K562 (cell line): ENCODE measurements around the gene IMP4. TPM values are rescaled to one million over a fixed set of nuclear protein-coding genes. Genes with fewer than 3 reads are reported as not detected.
A peak's percentile ranks its signal among the peaks of the same experiment; 100 is the strongest.

Source experiments
- ATAC-seq: fragments of 200-7000 bp; cut with Tn5 transposase; 3 replicates; pipeline ENCODE4 v1.9.1; 2020; ENCODE audit warnings: moderate library complexity
- BruUV-seq: library from RNA; stranded (reverse); fragments of 400-500 nt; replicated peaks from 2 replicates; lab custom pipeline; 2021; lab: Mats Ljungman, UMichigan
- CTCF ChIA-PET: fragments of 300-600 bp; formaldehyde crosslinking; extraction: SDS; loops from one replicate; lab custom pipeline; 2021; ENCODE audit warnings: low intra/inter-chr PET ratio; lab: Yijun Ruan, JAX
- POLR2A ChIA-PET: fragments of 300-600, 350-650 bp; sonication (Branson Sonifier 250); formaldehyde crosslinking; extraction: SDS; loops from one replicate; lab custom pipeline; 2021; ENCODE audit warnings: antibody characterized with exemption, inconsistent platforms; lab: Yijun Ruan, JAX
- DNase-seq, 4 experiments: peaks; one replicate each; pipeline versions ENCODE4 v3.0.0 to v3.0.0-alpha.2; 2011 to 2018; ENCODE audit warnings: low spot score in 3 of 4, mixed read lengths in 3 of 4; ENCODE audit errors: extremely low read depth in 1 of 4
- FAIRE-seq: peaks from 2 replicates; lab custom pipeline; 2011; peaks lifted over from hg19 to GRCh38; lab: Jason Lieb, UNC
- H2AFZ ChIP-seq: 2 replicates; pipeline ENCODE4 v1.6.0; 2011; ENCODE audit warnings: low read depth, low read length, control low read depth, inconsistent platforms
- H3K27ac ChIP-seq: fragments of 200-600 bp; 3 replicates; pipeline ENCODE4 v1.8.0; 2011; ENCODE audit warnings: low read depth, mild to moderate bottlenecking, control low read depth, inconsistent platforms, low read length, moderate library complexity, mixed read lengths; ENCODE audit errors: extremely low read depth
- H3K27me3 ChIP-seq, 2 experiments: fragments of 300-600 bp in 1 of 2; 2 replicates in 1 of 2; 3 replicates in 1 of 2; pipeline versions ENCODE4 v1.6.0 to v1.8.0; 2011; ENCODE audit warnings: inconsistent platforms in 2 of 2, low read length in 2 of 2, mild to moderate bottlenecking in 1 of 2, mixed read lengths in 1 of 2, moderate library complexity in 1 of 2; ENCODE audit not compliant: control insufficient read depth in 2 of 2, insufficient read depth in 2 of 2
- H3K36me3 ChIP-seq: fragments of 300-600 bp; 3 replicates; pipeline ENCODE4 v1.8.0; 2011; ENCODE audit warnings: mild to moderate bottlenecking, low read length, inconsistent platforms; ENCODE audit not compliant: control insufficient read depth, insufficient read depth
- H3K4me1 ChIP-seq, 2 experiments: fragments of 200-600 bp in 1 of 2; replicated peaks in 1 of 2; 2 replicates in 1 of 2; 3 replicates in 1 of 2; pipeline versions ENCODE4 v1.5.1 to v1.8.0; 2011; ENCODE audit warnings: inconsistent platforms in 2 of 2, low read length in 2 of 2, mild to moderate bottlenecking in 1 of 2, mixed read lengths in 1 of 2, moderate library complexity in 1 of 2; ENCODE audit not compliant: control insufficient read depth in 2 of 2, insufficient read depth in 2 of 2
- H3K4me2 ChIP-seq: 2 replicates; pipeline ENCODE4 v1.6.1; 2011; ENCODE audit warnings: low read length, control low read depth, inconsistent platforms, mixed read lengths; ENCODE audit not compliant: insufficient read depth
- H3K4me3 ChIP-seq: fragments of 200-600 bp; sonication (generic), shearing (Covaris generic); 2 replicates; pipeline ENCODE4 v1.5.1; 2016; ENCODE audit warnings: control low read depth, inconsistent platforms
- H3K79me2 ChIP-seq: fragments of 200-600 bp; 3 replicates; pipeline ENCODE4 v1.8.0; 2011; ENCODE audit warnings: low read length, inconsistent platforms; ENCODE audit not compliant: control insufficient read depth, insufficient read depth
- H3K9ac ChIP-seq, 2 experiments: 2 replicates each; pipeline versions ENCODE4 v1.6.0 to v1.6.1; 2011; ENCODE audit warnings: low read depth in 2 of 2, low read length in 2 of 2, control low read depth in 1 of 2, inconsistent platforms in 1 of 2, mild to moderate bottlenecking in 1 of 2, mixed read lengths in 1 of 2; ENCODE audit not compliant: insufficient read depth in 1 of 2
- H3K9me1 ChIP-seq: one replicate; pipeline ENCODE4 v1.6.0; 2011; ENCODE audit warnings: inconsistent platforms, mild to moderate bottlenecking, low read length, moderate library complexity; ENCODE audit not compliant: control insufficient read depth, insufficient read depth
- H3K9me3 ChIP-seq: replicated peaks from 2 replicates; pipeline ENCODE4 v1.5.1; 2011; ENCODE audit warnings: low read depth, low read length, inconsistent platforms; ENCODE audit not compliant: control insufficient read depth, insufficient read depth
- H4K20me1 ChIP-seq: replicated peaks from 2 replicates; pipeline ENCODE4 v1.6.1; 2011; ENCODE audit warnings: low read length, inconsistent platforms, mixed read lengths; ENCODE audit not compliant: control insufficient read depth, insufficient read depth
- FOXK1 ChIP-seq: sonication (generic); formaldehyde crosslinking; IDR thresholded peaks from 2 replicates; pipeline ENCODE4 v1.8.0; 2022; ENCODE audit warnings: missing genetic modification reagents, mild to moderate bottlenecking, borderline replicate concordance
- NFXL1 ChIP-seq: fragments of 450-650 bp; formaldehyde crosslinking; IDR thresholded peaks from 2 replicates; pipeline ENCODE4 v1.4.0; 2021; ENCODE audit warnings: mild to moderate bottlenecking
- SREBF2 ChIP-seq: sonication (generic); formaldehyde crosslinking; IDR thresholded peaks from 2 replicates; pipeline ENCODE4 v1.4.0; 2020; ENCODE audit warnings: mild to moderate bottlenecking, missing genetic modification reagents
- ZEB2 ChIP-seq: fragments of 450-650 bp; IDR thresholded peaks from 2 replicates; pipeline ENCODE4 v1.6.1; 2016
- WGBS: fragments of 100-300 bp; shearing (Covaris generic); methylation state at CpG from one replicate; pipeline ENCODE4 v1.1.6; 2016; ENCODE audit warnings: low coverage, mixed read lengths; ENCODE audit not compliant: insufficient coverage; ENCODE audit errors: missing lambda C conversion rate; 5-methylcytosine and 5-hydroxymethylcytosine counted together
- in situ Hi-C: fragments of 300-500 bp; cut with MboI; formaldehyde crosslinking; loops from 4 replicates; pipeline ENCODE4 v1.15.0; 2018; ENCODE audit warnings: inconsistent platforms, mixed read lengths
- intact Hi-C: fragments of 100-400 bp; cut with micrococcal nuclease; formaldehyde crosslinking; loops from 2 replicates; pipeline ENCODE4 v1.14.2; 2022
- polyA plus RNA-seq, 8 experiments: library from polyadenylated mRNA; depleted of rRNA in 4 of 8; stranded (reverse) in 5 of 8; unstranded in 3 of 8; fragments of >200 nt; fragmentation: Nextera tagmentation in 2 of 8; fragmentation: Illumina TruSeq in 1 of 8; extraction: Ambion mirVana in 2 of 8; extraction: Trizol in 1 of 8; gene quantifications; 2 replicates each; pipeline versions ENCODE4 v1.2.1 to v1.2.3, GENCODE V29; 2011 to 2014; ENCODE audit warnings: inconsistent platforms in 1 of 8, missing spikeins in 1 of 8
- total RNA-seq, 7 experiments: library from RNA; depleted of rRNA in 6 of 7; stranded (reverse); fragments of >200 nt in 6 of 7; fragmentation: Illumina TruSeq in 2 of 7; extraction: Trizol in 2 of 7; gene quantifications; 2 replicates each; pipeline versions ENCODE4 v1.2.1 to v1.2.3, GENCODE V29; 2011 to 2021; ENCODE audit warnings: low replicate concordance in 1 of 7

IMP4 gene
- total and polyA plus RNA-seq, 9 of the 15 experiments (the other 6 are each of a cell fraction or from before 2014, with no cell fraction given) = 35.4 to 209 (median 100.0) TPM

DNA sequence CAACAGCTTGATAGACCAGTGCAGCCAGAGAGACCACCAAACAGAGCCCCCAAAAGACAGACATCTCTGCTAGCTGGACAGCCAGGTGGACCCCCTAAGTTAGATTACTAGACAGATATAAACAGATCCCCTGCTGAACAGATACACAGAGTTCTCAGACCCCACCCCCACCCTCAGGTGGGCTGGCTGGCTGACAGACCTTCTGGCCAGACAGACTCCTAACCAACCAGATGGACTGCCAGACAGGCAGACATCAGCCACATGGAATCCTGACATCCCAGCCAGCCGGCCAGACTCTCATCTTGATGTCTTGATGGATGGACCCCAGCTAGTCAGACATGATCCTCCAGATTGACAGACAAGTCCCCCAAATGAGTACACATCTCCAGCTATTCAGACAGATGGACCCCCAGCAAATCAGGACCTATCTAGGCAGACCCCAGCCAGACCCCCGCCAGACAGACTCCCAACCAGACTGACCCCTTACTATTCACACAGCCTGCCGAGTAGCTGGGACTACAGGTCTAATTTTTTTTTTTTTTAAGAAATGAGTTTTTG lies 31.2 kb downstream of the IMP4 start:
- Histone ChIP-seq H2AFZ (no peak overlapping the region), H3K27ac (no peak overlapping the region), H3K27me3 (no peaks in the 10 kb centered on the region), H3K4me2 (peak overlapping the region; percentile 88), H3K9me3 (peaks cover 2% of the 10 kb centered on the region; the same call in 1 of the 2 replicates), H3K4me3 (no peak overlapping the region), H3K79me2 (peaks cover 44% of the 10 kb centered on the region), H4K20me1 (no peaks in the 10 kb centered on the region), H3K4me1 (peaks cover 44 to 49% of the 10 kb centered on the region in 2 experiments), H3K9ac (peak overlapping the region; percentile 88 to 98; a peak in 3 of 4 replicates), H3K36me3 (peaks cover 41% of the 10 kb centered on the region; the same call in 2 of the 3 replicates), H3K9me1 (no peaks in the 10 kb centered on the region)
- intact Hi-C loops (no loop called here), in situ Hi-C loops (no loop called here)
- WGBS = 44% methylated on average over 1 of the region's 3 CpGs
- FAIRE-seq = no peak
- DNase-seq = no peak
- POLR2A ChIA-PET = interaction anchor here (1.5 to 1.6 kb wide), 2 partner anchors 22 to 32 kb away, joined by 3 to 6 read pairs; partner anchors contain the start of gene IMP4
- no peak for ATAC-seq
- CTCF ChIA-PET = no interaction called here
- BruUV-seq = no TSS peak
- no peak for TF ChIP-seq FOXK1 (CRISPR knock-in tag)
- no peak for TF ChIP-seq ZEB2
- no peak for TF ChIP-seq SREBF2 (CRISPR knock-in tag)
- TF ChIP-seq NFXL1 (CRISPR knock-in tag) = no peak
- TF ChIP-seq, all 486 proteins: peak for 0
